Tibial artery (tissue), 4 donors: ENCODE results near the gene LYRM2.

Experiments
- DNase-seq, 2 donors: peaks; one replicate each; pipeline ENCODE4 v3.0.0-alpha.2; 2019
- H3K27ac ChIP-seq, 2 donors: fragments of 200-600 bp; sonication (generic) in 1 of 2; 1 replicate in 1 of 2; 2 replicates in 1 of 2; pipeline ENCODE4 v1.5.1; 2018 to 2019; ENCODE audit warnings: mild to moderate bottlenecking in 1 of 2
- H3K27me3 ChIP-seq, 2 donors: fragments of 200-600 bp; sonication (generic) in 1 of 2; one replicate each; pipeline versions ENCODE4 v1.5.1 to v1.6.0; 2016 to 2019
- H3K36me3 ChIP-seq, 3 donors: fragments of 200-600 bp; sonication (generic) in 2 of 3; one replicate each; pipeline ENCODE4 v1.5.1; 2016 to 2019; ENCODE audit warnings: mild to moderate bottlenecking in 2 of 3
- H3K4me1 ChIP-seq, 4 donors: fragments of 200-600 bp; sonication (generic) in 2 of 4; 1 replicate in 3 of 4; 2 replicates in 1 of 4; pipeline ENCODE4 v1.5.1; 2016 to 2019
- H3K4me3 ChIP-seq, 2 donors: fragments of 200-600 bp; sonication (generic) in 1 of 2; 1 replicate in 1 of 2; 2 replicates in 1 of 2; pipeline ENCODE4 v1.5.1; 2018 to 2019; ENCODE audit warnings: mild to moderate bottlenecking in 2 of 2
- H3K9me3 ChIP-seq, 3 donors: fragments of 200-600 bp; sonication (generic) in 1 of 3; one replicate each; pipeline ENCODE4 v1.5.1; 2016 to 2019
- CTCF ChIP-seq, 2 experiments: fragments of 200-600 bp in 1 of 2; fragments of 450-650 bp in 1 of 2; IDR thresholded peaks; one replicate each; pipeline ENCODE4 v1.5.1; 2017 to 2019; ENCODE audit warnings: antibody characterized with exemption in 2 of 2, mild to moderate bottlenecking in 1 of 2, moderate library complexity in 1 of 2
- intact Hi-C: fragments of 100-400 bp; cut with DNase I; formaldehyde crosslinking; loops from one replicate; pipeline ENCODE4 v1.15.0; 2023; ENCODE audit warnings: low total_unique reads

LYRM2 gene

GRCh38 chr6:89555031-89555430, 83.5 kb downstream of the LYRM2 start:
- Histone ChIP-seq H3K27ac (no peak overlapping the region), H3K4me1 (peaks cover 0 to 18% (median 3%) of the 10 kb centered on the region in 4 donors), H3K27me3 (no peaks in the 10 kb centered on the region), H3K36me3 (no peaks in the 10 kb centered on the region), H3K4me3 (no peak overlapping the region), H3K9me3 (peaks cover 0 to 4% (median 0%) of the 10 kb centered on the region in 3 donors)
- DNase-seq, result no peak
- no peak for TF ChIP-seq CTCF (IDR thresholded peaks at IDR 0.05)
- intact Hi-C loops, result no loop called here

- intact Hi-C loops, result no loop called here
- Histone ChIP-seq H3K9me3 (peaks cover 0 to 4% (median 0%) of the 10 kb centered on the region in 3 donors), H3K4me1 (peaks cover 0 to 18% (median 3%) of the 10 kb centered on the region in 4 donors), H3K36me3 (no peaks in the 10 kb centered on the region), H3K27ac (no peak overlapping the region), H3K27me3 (no peaks in the 10 kb centered on the region), H3K4me3 (no peak overlapping the region)
- no peak for TF ChIP-seq CTCF (IDR thresholded peaks at IDR 0.05)
- DNase-seq, result no peak
Observed at GRCh38 chr6:89554106-89554505, 84.4 kb downstream of the LYRM2 start.

- Histone ChIP-seq H3K27me3 (no peaks in the 10 kb centered on the region), H3K4me3 (no peak overlapping the region), H3K4me1 (peaks cover 0 to 18% (median 3%) of the 10 kb centered on the region in 4 donors), H3K36me3 (no peaks in the 10 kb centered on the region), H3K9me3 (peaks cover 0 to 4% (median 0%) of the 10 kb centered on the region in 3 donors), H3K27ac (no peak overlapping the region)
- no peak for DNase-seq
- TF ChIP-seq CTCF (IDR thresholded peaks at IDR 0.05), result no peak
- intact Hi-C loops, result no loop called here
Observed at GRCh38 chr6:89553431-89553830, 85.1 kb downstream of the LYRM2 start.

GRCh38 chr6:89547281-89547680, 91.3 kb downstream of the LYRM2 start:
- Histone ChIP-seq H3K27me3 (no peaks in the 10 kb centered on the region), H3K27ac (no peak overlapping the region), H3K4me1 (peaks cover 0 to 19% (median 3%) of the 10 kb centered on the region in 4 donors), H3K36me3 (no peaks in the 10 kb centered on the region), H3K4me3 (no peak overlapping the region), H3K9me3 (no peaks in the 10 kb centered on the region)
- intact Hi-C loops, result no loop called here
- TF ChIP-seq CTCF (IDR thresholded peaks at IDR 0.05), result no peak
- DNase-seq, result no peak

GRCh38 chr6:89542866-89543265, 95.7 kb downstream of the LYRM2 start:
- H3K36me3 ChIP-seq, result no peaks in the 10 kb centered on the region
- no peak for DNase-seq
- no peaks in the 10 kb centered on the region for H3K27me3 ChIP-seq
- H3K9me3 ChIP-seq, result no peaks in the 10 kb centered on the region
- H3K27ac ChIP-seq, result no peak overlapping the region
- H3K4me1 ChIP-seq, result peaks cover 0 to 5% (median 0%) of the 10 kb centered on the region in 4 donors
- no peak overlapping the region for H3K4me3 ChIP-seq
- intact Hi-C loops, result no loop called here
- TF ChIP-seq CTCF (IDR thresholded peaks at IDR 0.05), result no peak
